HG02943 (cell line): Measurements from ENCODE around the gene OR1K1.
"Not testable (repeated sequence)": the region's sequence is repeated elsewhere in the genome, so short reads cannot be mapped to it uniquely, and the experiment has no call there.

ENCODE experiments used
- ATAC-seq: cut with Tn5 transposase; IDR thresholded peaks from one replicate; pipeline ENCODE4 v1.9.1; 2021; ENCODE audit warnings: mild to moderate bottlenecking, low read depth, moderate library complexity; ENCODE audit not compliant: unreplicated experiment

The OR1K1 gene, protein sequence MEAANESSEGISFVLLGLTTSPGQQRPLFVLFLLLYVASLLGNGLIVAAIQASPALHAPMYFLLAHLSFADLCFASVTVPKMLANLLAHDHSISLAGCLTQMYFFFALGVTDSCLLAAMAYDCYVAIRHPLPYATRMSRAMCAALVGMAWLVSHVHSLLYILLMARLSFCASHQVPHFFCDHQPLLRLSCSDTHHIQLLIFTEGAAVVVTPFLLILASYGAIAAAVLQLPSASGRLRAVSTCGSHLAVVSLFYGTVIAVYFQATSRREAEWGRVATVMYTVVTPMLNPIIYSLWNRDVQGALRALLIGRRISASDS

DNA sequence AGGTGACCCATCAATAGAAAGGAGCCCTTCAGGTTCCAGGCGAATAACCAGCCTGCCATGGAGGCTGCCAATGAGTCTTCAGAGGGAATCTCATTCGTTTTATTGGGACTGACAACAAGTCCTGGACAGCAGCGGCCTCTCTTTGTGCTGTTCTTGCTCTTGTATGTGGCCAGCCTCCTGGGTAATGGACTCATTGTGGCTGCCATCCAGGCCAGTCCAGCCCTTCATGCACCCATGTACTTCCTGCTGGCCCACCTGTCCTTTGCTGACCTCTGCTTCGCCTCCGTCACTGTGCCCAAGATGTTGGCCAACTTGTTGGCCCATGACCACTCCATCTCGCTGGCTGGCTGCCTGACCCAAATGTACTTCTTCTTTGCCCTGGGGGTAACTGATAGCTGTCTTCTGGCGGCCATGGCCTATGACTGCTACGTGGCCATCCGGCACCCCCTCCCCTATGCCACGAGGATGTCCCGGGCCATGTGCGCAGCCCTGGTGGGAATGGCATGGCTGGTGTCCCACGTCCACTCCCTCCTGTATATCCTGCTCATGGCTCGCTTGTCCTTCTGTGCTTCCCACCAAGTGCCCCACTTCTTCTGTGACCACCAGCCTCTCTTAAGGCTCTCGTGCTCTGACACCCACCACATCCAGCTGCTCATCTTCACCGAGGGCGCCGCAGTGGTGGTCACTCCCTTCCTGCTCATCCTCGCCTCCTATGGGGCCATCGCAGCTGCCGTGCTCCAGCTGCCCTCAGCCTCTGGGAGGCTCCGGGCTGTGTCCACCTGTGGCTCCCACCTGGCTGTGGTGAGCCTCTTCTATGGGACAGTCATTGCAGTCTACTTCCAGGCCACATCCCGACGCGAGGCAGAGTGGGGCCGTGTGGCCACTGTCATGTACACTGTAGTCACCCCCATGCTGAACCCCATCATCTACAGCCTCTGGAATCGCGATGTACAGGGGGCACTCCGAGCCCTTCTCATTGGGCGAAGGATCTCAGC, at the start of gene OR1K1:
Gene OR1K1 (plus strand): TSS at position 58 of the 995 bp plus-strand sequence. CDS start 0 bp downstream, at position 58.
- ATAC-seq = no peak

DNA sequence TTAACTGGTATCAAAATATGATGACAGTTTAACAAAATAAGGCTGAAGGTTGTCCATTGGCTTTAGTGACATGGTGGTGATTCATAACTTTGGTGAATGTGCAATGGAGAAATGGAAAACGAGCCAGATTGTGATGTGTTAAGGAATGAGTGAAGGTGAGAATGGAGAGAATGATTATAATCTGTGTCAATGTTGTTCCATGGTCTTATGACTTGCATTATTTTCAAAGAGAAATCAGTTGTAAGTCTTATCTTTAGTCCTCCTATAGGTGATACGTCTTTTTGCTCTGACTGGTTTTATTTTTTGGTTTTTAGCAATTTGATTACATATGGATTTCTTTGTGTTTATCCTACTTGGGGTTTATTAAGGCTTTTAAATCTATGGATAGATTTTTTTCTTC, 45.1 kb upstream of the OR1K1 start:
- no peak for ATAC-seq

DNA sequence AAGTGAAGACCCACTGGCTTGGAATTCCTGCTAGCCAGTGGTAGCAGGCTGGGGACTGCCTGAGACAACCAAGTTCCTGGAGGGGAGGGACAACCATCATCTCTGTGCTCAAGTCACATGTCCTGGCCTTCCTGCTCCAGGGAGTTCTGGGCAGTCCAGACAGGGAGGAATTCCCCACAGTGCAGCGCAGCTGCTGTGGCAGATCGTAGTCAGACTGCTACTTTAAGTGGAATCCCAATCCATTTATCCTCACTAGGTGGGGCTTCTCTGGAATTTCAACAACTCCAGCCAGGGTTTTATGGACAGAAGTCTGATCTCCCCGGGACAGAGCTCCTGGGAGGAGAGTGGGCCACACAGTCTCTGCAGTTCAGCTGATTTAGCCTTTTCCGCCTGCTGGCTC, 32.1 kb upstream of the OR1K1 start:
- no peak for ATAC-seq

DNA sequence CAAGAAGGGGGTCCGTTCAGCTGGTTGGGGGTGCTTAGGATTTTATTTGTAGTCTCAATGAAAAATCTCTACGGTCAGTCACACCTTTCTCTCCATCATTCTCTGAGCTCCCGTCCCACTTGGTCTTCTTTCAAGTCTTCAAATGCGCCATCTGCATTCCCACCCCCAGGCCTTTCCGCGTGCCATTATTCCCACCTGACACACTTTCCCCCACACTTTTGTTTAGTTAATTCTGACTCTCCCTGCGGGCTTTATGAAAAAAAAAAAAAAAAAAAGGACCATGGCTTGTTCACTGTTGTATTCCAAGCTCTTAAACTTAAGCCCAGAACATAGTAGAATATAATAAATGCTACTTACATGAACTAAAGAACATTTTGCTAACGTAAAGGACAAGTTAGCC, 22.9 kb upstream of the OR1K1 start:
- ATAC-seq = no peak

DNA sequence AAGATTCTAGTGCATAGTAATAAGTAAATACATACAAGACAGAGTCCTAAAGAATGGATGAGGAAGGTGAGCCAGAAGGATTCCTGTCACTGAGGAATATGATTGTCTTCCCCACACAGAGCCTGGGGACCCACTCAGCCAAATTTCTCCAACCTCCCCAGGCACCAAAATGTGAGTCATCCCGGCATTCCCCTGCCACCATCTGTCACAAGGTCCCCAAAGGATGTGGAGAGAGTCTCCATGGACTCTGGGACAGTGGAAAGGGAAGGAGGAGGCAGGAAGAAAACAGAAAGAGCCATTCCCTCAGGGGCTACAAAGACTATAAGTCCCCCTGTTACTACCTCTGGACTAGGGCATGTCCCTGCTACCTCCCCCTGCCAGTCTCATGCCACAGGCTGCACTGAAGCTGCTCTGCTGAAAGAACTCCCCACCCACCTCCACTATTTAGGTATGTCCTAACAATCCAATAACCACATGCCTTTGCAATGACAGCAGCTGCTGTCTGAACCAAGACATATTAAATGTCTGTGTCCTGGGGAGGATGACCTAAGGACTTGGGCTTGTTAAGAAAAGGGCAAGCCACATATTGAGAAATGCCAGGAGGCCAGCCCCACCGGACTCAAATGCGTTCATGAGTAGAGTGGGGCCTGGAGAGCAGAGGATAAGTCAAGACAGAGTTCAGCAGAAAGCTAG, 21.8 kb upstream of the OR1K1 start:
- ATAC-seq = no peak

DNA sequence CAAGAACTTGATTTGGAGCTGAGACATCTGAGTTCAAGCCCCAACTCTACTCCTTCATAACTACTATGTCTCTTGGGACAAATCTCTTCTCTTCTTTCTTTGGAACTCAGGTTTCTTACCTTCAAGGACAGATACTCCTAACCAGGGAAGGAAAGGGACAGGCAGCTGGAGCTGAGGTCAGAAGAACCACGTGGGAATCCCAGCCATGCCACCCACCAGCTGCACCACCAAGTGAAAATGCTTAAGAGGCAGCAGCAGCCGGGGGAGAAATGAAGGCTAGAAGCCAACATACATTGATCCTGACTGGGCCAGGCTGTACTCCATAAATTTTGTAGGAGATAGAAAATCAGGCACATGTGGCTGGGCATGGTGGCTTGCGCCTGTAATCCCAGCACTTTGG, 20.7 kb upstream of the OR1K1 start:
- ATAC-seq = no peak

DNA sequence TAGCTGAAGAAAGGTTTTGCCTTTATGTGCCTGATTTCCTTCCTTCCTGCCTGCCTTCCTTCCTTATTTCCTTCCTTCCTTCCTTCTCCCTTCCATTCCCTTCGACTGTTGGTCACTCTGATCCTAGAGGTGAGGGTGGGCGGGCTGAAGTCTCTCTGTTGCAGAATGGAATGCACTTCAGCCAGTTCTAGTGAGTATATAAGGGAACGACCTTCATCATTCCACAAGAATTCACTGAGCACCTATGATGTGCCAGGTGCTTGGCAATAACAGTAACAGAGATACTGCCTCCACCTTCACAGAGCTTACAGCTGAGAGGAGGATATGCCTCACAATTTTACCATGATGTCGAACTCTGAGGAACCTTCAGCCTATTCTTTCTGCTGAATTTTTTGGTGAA, 19.9 kb upstream of the OR1K1 start:
- no peak for ATAC-seq

DNA sequence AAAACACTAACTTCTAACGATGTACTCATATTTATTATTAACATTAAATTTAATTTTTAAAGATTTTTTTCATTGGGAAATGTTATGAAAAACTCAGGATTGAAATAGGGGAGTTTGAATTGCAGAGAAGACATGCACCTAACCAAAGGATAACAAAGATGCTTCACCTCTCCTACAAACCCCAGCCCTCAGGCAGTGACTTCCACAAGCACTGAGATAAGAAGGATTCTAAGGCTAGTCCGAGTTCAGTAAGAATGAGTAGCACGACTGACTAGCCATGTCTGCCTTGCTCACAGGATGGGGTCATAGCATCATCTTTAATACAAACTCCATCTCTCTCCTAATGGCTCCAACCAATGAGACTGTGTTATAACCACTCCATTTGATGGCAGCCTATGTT, 18.3 kb upstream of the OR1K1 start:
- ATAC-seq = no peak

DNA sequence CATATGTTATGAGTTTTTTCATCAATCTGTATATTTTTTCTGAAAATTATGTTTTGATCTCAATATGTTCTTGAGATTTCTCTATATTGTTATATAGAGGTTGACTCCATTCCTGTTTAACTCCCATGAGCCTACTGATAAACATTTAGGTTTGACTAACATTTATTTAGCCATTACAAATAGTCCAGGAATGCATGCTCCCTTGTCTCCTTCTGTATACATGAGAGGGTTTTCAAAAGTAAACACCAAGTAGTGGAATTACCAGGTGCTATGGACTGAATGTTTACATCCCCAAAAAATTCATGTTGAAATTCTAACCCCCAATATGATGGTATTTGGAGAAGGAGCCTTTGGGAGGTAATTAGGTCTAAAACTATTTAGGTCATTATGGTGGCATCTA, 14.7 kb upstream of the OR1K1 start:
- no peak for ATAC-seq

DNA sequence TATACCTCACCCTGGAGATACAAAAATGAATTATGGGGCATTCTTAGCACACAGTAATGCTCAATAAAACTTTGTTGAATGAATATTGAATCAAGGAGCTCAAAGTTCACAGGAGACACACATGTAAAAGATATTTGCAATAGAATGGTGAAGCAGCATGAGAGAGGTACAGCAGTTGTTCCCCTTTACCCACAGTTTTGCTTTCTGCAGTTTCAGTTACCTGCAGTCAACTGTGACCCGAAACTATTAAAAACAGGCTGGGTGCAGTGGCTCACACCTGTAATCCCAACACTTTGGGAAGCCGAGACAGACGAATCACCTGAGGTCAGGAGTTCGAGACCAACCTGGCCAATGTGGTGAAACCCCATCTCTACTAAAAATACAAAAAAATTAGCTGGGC, 13.6 kb upstream of the OR1K1 start:
- no peak for ATAC-seq

DNA sequence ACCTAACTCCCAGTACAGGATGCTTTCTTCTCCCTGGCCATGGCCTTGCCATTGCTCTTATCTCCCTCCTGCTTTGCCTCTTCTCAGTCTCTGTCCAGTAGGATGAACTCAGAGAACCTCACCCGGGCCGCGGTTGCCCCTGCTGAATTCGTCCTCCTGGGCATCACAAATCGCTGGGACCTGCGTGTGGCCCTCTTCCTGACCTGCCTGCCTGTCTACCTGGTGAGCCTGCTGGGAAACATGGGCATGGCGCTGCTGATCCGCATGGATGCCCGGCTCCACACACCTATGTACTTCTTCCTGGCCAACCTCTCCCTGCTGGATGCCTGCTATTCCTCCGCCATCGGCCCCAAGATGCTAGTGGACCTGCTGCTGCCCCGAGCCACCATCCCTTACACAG, 11.1 kb upstream of the OR1K1 start, which contains the start of gene OR5C1:
Gene OR5C1 (plus strand): TSS at position 103 of the 400 bp plus-strand sequence. CDS start 0 bp downstream, at position 103.
- ATAC-seq = no peak

DNA sequence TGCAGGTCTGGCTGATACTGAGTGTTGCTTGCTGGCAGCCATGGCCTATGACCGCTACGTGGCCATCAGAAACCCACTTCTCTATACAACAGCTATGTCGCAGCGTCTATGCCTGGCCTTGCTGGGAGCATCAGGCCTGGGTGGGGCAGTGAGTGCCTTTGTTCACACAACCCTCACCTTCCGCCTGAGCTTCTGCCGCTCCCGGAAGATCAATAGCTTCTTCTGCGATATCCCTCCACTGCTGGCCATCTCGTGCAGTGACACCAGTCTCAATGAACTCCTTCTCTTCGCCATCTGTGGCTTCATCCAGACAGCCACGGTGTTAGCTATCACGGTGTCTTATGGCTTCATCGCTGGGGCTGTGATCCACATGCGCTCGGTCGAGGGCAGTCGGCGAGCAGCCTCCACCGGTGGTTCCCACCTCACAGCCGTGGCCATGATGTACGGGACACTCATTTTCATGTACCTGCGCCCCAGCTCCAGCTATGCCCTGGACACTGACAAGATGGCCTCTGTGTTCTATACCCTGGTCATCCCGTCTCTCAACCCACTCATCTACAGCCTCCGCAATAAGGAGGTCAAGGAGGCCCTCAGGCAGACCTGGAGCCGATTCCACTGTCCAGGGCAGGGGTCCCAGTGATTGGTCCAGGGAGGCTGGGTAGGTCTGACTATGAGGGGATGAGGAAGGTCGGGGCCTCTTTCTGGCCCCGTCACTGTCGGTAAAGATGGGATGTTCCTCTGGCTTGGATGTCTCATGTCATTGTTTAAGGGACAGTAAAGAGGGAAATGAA, 10.5 kb upstream of the OR1K1 start:
- ATAC-seq = no peak

DNA sequence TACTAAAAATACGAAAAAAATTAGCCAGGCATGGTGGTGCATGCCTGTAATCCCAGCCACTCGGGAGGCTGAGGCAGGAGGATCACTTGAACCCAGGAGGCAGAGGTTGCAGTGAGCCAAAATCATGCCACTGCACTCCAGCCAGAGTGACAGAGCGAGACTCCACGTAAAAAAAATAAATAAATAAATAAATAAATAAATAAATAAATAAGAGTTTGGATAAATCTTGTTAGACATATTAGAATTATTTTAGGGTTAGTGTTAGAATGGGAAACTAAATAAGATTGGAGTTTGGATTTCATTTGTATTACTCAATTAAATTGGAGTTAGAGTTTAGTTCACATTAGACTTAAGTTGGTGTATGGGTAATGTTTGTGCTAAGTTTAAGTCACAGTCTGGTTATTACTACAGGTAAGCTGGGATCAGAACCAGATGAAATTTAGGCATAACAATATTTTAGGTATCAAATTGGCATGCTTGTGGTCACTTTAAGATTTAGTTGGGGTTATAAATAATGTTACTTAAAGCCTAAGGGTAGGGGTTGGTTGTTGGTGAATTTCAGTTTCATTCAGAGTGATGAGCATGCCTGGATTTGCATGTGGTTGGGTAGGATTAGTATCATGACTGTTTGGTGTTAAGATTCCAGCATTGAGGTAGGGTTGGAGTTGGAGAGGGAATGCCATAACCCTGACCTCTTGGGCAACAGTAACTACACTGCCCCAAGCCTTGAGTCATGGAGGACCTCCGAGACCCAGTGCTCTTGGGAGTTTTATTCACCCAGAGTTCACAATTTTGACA, 7.9 kb upstream of the OR1K1 start:
- ATAC-seq = no peak

DNA sequence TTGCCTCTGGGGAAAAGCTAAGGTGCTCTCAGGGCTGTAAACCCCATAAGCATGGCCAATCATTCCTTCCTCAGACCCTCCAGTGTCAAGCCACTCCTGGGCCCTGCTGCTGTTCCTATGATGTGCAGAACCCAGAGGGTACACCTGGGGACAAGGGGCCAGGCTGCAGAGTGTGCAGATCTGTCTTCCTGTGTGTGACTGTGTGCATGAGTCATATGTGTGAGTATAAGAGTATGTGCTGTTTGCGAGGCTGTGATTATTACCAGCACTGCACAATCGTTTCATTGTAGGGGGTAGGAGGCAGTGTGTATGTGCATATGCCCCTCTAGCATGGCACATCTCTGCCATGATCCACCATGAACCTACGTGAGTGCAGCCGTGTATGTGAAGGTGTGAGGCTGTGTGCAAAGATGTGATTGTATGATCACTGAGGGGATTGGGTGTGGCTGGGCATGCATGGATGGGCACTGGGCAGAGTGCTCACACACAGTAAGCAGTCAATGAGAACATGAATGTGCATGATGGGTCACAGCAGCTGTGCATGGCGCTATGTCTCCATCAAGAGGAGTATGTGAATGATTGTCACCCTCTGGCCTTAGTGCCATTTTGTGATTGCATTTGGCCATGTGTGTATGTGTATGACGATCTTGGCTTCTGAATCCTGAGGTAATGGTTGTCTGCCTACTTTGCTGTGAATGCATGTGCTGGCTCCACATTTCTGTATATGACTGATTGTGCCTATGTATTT, 2.4 kb upstream of the OR1K1 start:
- ATAC-seq = no peak

DNA sequence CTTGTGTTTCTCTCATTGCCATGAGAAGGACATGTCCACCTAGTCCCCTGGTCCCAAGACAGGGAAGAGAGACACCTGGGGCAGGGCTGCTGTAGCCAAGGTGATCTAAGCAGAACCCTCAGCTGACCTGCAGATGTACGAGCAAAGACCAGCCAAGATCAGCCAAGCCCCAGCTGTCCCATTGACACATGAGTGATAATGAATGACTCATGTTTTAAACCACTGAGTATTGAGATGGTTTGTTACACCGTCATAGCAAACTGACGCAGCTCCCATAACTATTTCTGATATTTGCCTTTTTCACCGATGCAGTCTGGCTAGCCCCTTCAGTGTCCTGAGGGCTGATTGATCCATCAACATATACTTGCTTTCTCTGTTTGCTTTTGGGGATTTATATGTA, 6.7 kb downstream of the OR1K1 start:
- ATAC-seq = no peak

DNA sequence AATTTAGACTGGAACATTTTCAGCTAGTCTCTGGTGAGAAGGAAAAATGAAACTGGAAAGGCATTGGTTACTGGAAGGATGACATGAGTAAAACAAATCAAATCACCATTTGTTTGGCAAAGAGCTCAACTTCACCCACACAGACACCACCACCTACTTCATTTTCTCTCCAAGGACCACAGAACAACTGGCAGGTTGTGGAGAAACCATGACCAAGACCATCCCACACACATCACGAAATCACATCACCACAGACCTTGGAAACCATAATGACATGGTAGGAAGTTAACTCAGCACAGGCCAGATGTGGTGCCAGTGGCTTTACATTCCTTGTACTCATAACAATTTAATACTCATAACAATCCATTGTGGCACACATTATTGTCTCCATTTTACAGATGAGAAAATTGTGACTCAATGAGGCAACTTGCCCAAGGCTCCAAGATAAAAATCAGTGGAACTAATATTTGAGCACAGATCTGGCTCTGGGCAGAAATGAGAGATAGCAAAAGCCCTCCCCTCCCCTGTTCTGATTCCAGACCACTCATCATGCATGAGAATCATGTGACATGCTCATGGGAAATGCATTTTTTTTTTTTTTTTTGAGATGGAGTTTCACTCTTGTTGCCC, 7.5 kb downstream of the OR1K1 start:
- ATAC-seq = no peak

DNA sequence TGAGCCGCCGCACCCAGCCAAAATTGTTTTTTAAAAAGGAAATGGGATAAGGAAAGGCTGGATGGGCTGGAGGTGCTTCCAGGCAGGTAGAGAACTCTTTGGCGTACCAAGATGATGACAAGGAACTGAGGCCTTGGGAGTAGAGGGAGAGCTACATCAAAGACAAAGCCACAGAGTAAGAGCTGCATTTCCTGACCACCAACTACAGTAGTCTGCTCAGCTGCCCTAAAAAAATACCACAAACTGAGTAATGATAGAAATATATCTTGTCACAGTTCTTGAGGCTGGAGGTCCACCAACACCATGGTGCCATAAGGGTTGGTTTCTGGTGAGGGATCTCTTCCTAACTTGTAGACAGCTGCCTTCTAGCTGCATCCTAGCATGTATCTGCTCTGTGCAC, 8.2 kb downstream of the OR1K1 start:
- ATAC-seq = no peak

DNA sequence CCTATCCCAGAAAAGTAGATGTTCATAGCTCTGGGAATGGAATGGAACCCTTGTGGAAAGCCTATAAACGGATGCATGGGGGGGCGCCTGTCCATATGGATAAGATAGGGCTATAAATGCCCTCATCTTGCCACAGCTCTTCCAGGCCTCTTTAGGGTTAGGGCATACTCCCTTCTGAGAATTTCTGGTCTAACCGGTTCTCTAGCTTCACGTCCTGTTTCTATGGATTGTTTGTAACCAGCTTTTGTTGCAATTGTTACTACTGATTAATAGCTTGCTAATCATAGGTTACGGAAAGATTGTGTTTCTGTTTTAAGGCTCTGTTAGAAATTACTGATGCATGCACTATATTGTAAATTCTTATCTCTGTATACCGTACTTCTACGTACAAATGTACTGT, 9.3 kb downstream of the OR1K1 start:
- not testable (repeated sequence) for ATAC-seq
